Measurements from ENCODE around the gene GRAMD4. TPM values are rescaled to one million over a fixed set of nuclear protein-coding genes. Genes with fewer than 3 reads are reported as not detected.
A peak's percentile ranks its signal among the peaks of the same experiment; 100 is the strongest.

The GRAMD4 gene, protein sequence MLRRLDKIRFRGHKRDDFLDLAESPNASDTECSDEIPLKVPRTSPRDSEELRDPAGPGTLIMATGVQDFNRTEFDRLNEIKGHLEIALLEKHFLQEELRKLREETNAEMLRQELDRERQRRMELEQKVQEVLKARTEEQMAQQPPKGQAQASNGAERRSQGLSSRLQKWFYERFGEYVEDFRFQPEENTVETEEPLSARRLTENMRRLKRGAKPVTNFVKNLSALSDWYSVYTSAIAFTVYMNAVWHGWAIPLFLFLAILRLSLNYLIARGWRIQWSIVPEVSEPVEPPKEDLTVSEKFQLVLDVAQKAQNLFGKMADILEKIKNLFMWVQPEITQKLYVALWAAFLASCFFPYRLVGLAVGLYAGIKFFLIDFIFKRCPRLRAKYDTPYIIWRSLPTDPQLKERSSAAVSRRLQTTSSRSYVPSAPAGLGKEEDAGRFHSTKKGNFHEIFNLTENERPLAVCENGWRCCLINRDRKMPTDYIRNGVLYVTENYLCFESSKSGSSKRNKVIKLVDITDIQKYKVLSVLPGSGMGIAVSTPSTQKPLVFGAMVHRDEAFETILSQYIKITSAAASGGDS
- total RNA-seq (2014; rRNA removed; shearing (Covaris generic)), result 8.3 and 15.4 TPM in 2 replicates

DNA sequence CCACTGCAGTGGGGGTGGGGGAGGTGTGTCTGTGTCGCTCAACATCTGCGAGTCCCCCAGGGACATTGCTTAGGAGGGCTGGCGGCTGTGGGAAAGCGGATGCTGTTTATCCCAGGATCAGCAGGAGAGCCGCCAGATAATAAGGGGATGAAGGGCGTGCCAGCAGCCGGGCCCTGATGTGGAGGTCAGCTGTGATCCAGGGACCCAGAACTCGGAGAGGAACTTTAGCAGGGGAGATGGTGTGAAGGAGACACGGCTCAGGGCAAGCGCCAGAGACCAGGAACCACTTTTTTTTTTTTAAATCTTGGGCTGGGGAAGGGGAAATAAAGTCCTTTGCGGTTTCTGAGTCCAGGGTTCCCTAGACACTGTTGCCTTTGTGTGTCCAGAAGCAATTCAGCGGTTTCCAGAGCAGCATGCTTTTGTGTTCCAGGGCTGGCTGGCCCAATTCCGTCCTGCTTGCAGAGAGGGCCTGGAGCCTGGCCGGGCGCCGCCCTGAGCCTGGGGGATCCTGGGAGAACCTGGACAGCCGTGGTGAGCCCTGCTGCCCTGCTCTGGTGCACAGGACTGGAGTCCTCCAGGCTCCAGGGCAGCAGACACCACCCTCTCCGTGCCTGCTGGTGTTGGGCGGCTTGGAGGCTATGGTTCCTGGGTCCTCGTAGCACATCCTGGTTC, at the start of gene GRAMD4:
GRAMD4 (plus strand) TSS at position 557 of the 672 bp plus-strand sequence. CDS start 6,414 bp downstream, outside the sequence.
- DNase-seq (ENCODE audit: low read depth), result no peak

DNA sequence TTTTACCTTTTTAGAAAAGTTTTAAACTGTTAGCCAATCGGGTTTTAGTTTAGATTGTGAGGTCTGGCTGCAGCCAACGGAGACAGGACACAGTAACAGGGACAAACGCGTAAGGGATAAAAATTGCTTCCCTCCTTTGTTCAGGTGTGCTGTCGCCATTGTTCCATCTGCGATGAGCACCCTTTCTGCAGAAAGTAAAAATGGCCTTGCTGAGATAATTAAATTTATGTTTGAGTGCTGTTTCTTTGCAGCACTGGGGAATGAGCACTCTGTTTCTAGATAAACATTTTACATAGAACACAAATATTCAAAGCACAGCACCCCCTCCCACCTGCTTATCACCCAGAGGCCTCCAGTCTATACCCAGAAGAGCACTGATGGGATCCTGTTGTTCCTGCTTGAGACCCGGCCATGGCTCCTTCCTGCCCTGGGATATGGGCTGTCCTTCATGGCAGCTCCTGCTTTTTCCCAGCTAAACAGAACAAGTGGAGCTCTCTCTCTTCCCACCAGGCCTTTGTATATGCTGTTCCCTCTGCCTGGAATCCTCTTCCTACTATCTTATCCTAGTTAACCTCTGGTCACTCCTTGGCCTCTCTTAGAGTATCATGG, 48.4 kb upstream of the GRAMD4 start:
- no peak for DNase-seq (ENCODE audit: low read depth)

DNA sequence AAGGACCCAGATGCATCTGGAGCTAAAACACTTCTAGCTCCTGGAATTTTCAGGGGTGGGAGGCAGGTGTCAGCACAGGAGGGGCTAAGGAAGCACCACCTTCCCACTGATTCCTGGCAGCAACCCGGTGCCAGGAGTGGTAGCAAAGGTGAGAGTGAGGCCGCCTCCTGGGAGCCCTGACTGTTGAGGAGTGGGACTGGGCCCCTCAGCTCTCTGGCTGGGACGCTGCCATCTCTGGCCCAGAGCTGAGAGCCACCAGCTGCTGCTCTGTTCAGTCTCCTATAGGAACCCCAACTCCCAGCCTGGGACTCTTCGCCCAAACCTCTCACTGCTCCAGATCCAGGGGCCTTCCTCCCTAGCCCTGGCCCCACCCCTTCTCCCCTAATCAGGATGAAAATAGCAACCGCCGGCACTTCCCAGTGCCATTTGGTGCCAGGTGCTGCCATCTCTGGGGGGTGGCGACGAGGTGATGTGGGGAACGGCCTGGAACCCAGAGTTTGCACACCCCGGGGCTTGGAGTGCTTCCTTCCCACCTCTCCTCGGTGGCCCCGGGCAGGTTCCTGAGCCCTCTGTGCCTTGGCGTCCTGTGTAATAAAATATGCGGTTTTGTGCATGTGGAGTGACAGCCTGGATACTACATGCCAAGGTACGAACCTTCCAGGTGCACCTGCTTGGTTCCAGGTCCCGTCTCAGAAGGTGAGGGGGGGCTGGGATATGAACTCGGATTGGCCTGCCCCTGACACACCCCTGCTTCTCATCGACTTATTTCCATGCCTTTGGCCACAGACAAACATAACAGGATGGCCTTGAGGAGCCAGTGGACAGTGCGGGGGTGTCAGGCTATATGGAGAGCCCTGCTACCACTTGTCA, 47.0 kb upstream of the GRAMD4 start:
- no peak for DNase-seq (ENCODE audit: low read depth)

DNA sequence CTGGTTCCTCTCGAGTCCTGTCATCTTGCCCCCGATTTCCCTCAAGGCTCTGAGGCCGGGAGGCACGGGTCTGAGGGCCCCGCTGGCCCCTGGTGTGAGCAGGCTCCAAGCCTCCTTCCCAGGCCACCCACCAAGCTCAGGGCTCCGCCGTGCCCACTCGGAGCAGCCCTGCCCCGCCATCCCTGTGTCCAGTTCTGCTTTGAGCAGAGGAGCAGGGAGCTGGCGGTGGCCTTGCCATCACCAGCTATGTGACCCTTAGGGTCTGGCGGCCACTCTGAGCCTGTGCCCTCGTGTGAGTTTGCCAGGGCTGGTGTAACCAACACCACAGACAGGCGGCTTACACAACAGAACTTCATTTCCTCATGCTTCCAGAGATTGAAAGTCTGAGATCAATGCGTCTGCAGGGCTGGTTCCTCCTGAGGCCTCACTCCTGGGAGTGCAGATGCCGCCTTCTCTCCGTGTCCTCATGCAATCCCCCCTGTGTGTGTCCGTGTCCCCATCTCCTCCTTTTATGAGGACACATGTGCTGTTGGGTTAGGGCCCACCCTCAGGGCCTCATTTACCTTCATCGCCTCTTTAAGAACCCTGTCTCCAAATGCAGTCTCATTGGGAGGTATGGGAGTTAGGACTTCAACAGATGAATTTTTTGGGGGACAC, 46.3 kb upstream of the GRAMD4 start:
- DNase-seq (ENCODE audit: low read depth), result no peak

DNA sequence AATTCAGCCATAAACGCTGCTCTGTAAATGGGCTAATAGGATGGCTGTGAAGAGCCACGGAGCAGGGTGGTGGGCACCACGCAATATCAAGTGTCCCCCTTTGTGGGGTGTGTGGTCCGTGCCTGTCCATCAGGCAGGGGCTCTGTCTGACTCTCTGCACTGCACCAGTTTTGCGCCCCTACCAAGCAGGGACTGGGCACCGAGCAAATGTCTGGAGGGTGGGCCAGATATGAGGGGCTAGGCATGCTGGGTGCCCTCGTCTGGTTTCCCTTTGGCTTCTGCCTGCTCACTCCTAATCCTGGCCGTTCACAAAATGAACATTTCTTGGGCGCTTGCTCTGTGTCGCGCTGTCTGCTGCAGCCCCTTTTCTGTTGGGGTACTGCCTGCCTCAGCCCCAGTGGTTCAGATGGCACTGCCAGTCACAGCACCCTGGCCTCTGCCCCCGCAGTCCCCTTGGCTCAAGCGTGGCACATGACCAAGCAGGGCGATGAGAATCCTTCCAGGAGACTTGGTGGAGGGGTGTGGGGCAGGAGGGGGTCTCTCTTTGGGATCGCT, 45.7 kb upstream of the GRAMD4 start:
- DNase-seq (ENCODE audit: low read depth), result no peak

DNA sequence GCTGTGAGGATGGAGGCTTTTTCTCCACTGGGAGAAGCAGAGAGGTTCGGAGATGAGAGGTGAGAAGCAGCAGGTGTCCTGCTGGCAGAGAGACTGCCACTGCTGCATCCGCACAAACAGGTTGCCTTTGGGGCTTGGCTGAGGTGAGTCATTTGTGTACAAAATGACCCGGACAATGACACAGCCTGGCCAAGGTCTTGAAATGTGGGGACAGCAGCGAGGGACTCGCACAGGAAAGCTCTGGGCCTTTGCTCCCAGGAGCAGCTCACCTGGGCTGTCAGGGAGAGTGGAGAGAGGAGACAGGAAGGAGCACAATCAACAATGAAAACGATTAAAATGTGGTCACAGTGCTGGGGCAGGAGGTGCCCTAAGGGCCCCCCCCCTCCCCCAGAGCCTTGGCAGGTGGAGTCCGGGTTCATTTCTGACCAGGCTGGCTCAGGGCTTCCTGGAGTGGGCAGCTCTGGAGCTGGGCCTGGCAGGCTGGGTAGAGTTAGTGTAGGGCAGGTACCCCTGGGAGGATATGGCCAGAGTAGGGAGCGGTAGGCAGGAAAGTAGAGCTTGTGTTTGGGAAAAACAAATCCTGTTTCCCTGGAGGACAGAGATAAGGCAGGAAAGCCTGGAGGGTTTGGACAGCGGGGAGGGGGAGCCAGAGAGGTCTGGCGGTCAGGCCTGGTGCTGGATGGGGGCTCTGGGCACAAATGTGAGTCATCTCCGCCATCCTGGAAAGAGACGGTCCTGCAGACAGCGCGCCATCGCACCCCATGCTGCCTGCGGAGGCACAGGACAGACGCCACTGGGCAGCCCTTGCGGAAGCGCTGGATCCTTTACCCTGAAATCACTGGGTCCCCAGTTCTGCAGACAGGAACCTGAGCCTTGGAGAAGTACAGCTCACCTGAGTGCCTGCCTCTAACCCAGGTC, 44.9 kb upstream of the GRAMD4 start:
- peak; percentile 53 for DNase-seq (ENCODE audit: low read depth)

DNA sequence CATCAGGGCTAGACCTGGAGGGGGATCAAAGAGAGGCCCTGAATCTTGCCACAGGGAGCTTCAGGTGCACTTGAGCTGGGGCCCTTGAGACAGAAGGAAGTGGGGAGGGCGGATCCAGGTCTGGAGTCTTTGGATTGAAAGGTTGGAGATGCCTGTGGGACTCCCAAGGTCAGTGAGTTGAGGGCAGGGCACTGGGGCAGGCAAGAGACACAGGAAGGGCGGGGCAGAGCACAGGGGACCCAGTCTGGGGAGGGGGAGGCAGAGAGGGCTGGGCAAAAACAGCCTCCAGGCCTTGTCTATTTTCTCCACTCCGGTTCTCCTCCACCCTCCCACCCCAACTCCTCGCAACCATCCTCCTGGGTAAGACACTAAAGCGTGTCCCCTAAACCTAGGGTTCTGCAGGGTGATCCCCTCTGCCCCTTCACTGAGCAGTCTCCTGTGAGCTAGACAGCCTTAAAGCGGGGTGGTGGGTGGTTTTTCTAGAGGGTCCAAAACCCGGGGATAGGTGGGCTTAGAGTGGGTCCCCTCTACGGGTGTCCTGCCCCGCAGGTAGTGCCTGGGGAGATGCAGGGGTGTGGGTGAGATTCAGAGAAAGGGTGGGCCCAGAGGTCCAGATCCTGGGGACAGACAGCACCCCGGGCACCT, 44.2 kb upstream of the GRAMD4 start:
- no peak for DNase-seq (ENCODE audit: low read depth)

DNA sequence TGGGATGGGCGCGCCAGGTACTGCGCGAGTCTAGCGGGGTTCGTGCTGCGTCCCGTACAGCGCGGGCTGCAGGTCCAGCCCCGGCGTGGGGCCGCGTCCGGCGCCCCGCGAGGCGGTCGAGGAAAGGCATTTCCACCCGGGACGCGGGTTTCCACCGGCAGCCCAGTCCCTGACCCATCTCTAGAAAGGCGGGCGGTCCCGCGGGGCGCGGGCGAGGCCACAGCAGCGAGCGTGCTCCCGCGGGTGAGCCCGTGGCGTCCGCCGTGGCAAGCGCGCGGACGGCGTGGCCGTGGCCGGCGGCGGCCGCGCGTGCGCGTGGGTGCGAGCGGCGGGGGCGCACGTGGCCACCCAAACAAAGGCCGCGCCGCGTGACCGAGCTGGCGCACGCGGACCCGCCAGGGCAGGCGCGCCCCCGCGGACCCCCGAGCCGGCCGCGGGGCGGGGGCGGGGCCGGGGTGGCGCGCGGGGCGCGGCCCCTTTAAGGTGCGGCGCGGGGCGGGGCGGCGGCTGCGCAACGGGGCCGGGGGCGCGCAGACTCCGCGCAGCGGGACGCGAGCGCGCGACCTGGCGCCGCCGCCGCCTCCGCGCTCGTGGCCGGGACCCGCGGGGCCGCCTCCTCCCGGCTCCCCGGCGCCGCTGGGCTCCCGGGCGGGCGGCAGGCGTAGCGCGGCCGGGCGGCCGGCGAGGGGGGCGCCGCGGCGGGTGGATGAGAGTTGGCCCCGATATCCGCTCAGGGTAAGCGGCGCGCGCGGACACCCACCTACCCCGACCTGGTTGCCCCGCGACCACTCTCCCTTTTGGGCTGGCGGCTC, 43.4 kb upstream of the GRAMD4 start:
- peak; percentile 67 for DNase-seq (ENCODE audit: low read depth)

DNA sequence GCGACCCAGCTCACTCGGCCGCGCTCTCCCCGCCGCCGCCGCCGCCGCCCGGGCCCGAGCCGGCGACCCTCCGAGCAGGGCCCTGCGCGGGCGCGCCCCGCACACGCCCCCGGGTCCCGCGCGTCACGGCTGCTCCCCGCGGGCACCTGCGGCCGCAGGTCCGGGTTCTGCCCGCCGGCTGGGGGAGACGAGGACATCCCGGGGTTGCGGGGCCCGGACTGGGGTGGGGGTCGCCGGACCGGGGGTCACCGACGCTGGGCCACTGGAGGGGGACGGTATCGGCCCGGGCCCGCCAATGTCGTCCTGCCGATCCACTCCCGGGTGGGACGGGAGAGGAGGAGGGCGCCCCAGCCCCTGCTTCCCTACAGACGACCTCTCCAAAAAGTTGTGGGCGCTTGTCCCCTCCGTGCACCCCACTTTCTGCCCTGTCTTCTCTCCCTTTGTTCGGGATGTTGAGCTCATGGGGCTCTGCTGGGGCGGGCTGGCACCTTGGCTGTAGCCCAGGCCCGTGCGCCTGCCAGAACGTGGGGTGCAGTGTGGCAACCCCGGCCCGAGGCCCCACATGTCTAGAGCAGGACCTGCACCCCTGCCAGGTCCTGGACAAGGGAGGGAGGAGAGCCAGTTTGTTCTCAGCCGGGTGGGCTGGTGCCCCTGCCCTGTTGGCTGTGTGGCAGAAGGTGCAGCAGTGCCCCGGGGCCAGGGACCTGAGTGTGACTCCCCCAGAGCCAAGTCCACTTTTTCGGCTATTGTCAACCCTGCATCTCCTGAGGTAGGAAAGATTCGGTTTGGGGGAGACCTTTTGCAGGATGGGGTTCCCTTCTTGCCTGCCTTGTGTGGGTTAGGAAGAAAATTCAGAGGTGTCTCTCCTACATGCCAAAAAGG, 42.6 kb upstream of the GRAMD4 start:
- DNase-seq (ENCODE audit: low read depth), result no peak

DNA sequence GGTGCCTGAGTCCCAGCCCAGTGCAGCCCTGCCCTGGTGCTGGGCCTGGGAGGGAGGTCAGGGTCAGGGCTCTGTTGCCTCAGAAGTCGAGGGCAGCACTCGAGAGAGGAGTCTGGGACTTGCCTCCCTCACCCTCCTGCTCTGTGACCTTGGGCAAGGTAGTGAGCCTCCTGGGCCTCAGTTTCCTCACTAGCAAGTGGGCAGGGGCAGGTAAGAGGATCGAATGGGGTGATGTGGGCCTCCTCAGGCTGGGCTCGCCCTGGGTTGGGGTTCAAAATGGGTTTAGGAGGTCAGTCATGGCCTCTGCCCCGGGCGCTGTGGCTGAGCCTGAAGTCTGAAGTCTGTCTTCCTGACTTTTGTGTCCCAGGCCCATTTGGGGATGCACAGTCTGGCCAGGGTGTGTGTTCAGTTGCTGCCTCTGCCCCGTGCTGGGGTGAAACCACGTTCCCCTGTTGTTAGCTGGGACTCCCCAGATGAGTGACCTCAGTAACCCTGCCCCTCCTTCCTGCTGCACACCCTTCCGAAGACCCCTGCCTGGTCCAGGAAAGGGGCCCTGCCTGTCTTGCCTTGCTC, 41.8 kb upstream of the GRAMD4 start:
- no peak for DNase-seq (ENCODE audit: low read depth)

DNA sequence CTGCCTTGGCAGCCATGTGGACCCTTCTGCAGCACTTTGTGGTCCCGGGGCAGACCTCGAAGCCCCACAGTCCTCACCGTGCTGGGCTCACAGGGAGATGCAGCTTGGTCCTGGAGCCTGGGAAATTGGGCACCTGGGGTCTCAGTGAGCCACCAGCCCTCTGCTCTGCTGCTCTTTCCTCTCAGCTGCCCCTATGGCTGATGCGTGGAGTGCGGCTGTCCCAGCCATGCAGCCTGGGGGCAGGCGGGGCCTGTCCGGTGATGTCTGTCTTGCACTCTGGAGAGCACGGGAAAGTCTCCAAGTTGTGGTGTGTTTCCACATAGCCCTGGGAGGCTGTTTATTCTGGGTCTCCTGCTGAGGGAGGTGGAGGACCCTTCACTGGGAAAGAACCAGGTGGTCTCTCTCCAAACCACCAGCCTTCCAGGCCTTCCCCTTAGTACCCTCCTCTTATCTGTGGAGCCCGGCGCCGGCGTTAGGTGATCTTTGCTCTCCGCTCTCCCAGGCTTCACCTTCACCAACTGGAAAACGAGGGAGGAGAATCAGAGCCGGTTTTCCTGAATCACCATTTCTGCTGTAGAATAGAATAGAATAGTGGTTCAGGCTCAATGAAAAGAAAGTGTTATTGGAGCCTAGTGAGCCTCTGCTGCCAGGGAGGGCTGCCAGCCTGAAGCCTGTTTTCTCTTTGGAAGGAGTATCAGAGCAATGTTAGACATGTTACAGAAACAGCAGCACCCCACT, 41.2 kb upstream of the GRAMD4 start:
- peak; percentile 30 for DNase-seq (ENCODE audit: low read depth)

DNA sequence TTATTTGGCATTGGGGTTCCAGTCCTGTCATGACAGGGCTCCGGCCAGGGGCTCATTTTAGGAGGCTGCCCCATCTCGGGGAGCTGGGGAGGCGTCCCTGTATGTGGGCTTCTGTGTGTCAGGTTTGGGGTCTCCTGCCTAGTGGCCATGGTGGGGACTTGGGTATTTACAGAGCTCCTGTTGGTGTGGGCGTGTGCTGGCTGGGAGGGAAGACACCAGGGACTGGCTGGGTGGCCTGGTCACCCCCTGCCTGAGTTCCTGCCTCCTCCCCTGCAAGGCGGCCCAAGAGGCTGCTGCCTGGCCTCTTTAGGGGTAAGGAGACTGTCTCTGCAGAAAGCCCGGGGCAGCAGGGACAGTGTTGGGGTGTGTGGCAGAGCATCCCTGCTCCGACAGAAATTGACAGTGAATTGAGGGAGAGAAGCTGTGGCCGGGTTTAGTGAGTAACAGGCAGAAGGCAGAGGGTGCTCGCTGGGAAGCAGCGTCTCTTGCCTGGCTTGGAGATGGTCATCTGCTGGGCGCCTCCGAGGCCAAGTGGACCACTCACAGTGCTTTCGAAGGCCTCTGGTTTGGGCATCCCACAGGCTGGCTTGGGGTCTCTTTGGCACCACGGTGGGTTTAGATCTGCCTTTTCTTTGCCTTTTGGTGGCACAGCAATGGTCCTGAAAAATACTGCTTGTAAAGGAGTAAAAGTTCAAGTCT, 40.3 kb upstream of the GRAMD4 start:
- no peak for DNase-seq (ENCODE audit: low read depth)

DNA sequence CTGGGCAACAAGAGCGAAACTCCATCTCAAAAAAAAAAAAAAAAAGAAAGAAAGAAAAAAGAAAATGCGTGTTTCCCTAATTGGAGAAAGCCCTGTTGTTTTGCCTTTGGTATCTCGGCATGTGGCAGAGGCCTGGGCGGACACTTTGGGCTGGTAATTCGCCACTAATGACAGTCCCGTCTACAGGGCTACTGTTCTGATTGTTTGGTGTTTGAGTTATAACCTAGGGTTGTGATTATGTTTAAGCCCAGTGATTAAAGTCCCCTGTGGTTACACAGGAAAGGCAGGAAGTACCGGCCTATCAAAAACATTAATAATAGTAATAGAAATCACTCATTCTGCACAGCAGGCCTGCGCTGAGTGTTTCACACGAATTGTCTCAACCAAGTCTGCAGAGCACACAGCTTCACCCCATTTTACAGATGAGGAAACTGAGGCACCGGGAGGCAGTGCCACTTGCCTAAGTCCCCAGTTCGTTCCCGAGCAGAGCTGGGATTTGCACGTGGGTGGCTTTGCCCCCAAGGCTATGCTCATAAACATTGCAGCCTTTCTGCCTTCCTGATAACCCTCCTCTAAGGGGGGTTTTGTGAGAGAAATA, 39.1 kb upstream of the GRAMD4 start:
- no peak for DNase-seq (ENCODE audit: low read depth)

DNA sequence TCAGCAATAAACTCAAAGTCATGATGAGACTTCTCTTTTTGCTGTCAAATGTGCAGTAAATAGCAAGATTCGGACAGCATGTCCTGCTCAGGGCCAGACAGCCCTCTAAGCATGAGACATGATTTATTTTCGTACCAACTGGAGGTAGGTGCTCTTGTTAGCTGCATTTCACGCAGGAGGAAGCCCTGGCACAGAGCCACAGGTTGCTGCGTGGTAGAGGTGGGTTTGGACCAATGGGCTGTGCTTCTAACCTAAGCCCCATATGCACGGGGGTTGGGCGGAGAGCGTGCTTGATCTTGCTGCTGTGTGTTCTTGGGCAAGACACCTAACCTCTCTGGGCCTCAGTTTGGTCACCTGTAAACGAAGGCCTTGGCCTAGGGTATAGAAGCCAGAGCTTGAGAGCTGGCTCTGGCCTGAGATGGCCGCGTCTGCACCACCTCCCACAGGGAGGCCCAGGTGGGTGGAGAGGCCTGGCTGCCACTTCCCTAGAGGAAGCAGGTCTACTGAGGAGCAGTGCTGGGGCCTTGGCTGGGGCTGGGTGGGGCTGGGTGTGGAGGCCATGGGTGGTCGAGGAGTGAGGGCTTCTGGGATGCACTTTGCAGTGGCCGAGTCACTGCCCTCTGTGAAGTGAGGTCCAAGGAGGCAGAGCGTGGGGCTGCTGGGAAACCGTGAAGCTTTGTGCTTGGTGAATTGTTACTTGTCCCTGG, 38.5 kb upstream of the GRAMD4 start:
- DNase-seq (ENCODE audit: low read depth), result no peak

Measured in Daoy (cell line).